Cardiac muscle cell (in vitro differentiated cells and primary cell): ENCODE measurements around the gene GRP. TPM values are rescaled to one million over a fixed set of nuclear protein-coding genes. Genes with fewer than 3 reads are reported as not detected.

Experiments
- DNase-seq, 2 donors: peaks; one replicate each; pipeline versions ENCODE4 v3.0.0 to v3.0.0-alpha.2; 2010 to 2017; ENCODE audit warnings: low read depth in 1 of 2, low spot score in 1 of 2
- H3K27ac ChIP-seq: fragments of 200-600 bp; sonication (generic); 2 replicates; pipeline ENCODE4 v1.5.1; 2016
- H3K27me3 ChIP-seq: fragments of 200-600 bp; sonication (generic); 2 replicates; pipeline ENCODE4 v1.6.0; 2016; ENCODE audit warnings: control low read depth
- H3K36me3 ChIP-seq: fragments of 200-600 bp; sonication (generic); 2 replicates; pipeline ENCODE4 v1.5.1; 2016; ENCODE audit warnings: control low read depth
- H3K4me1 ChIP-seq: fragments of 200-600 bp; sonication (generic); 2 replicates; pipeline ENCODE4 v1.8.1; 2017; ENCODE audit warnings: low read depth, mild to moderate bottlenecking, mixed run types
- H3K4me3 ChIP-seq: fragments of 200-600 bp; sonication (generic); 2 replicates; pipeline ENCODE4 v1.5.1; 2016; ENCODE audit warnings: mild to moderate bottlenecking
- H3K9me3 ChIP-seq: fragments of 200-600 bp; sonication (generic); 2 replicates; pipeline ENCODE4 v1.5.1; 2017; ENCODE audit warnings: low read depth, mild to moderate bottlenecking, control low read depth
- CTCF ChIP-seq: IDR thresholded peaks from 2 replicates; pipeline ENCODE4 v1.5.1; 2012; ENCODE audit warnings: low read depth, mild to moderate bottlenecking, low read length
- polyA plus RNA-seq: library from polyadenylated mRNA; unstranded; fragments of >200 nt; fragmentation: Nextera tagmentation; extraction: Ambion mirVana; gene quantifications from 2 replicates; pipeline ENCODE4 v1.2.1, GENCODE V29; 2016
- total RNA-seq: library from RNA; depleted of rRNA; stranded (reverse); fragments of >200 nt; gene quantifications from 2 replicates; pipeline ENCODE4 v1.2.3, GENCODE V29; 2016

The GRP gene
- total RNA-seq, result 0.42 and 1.2 TPM in 2 replicates
- not detected in 2 replicates for polyA plus RNA-seq

DNA sequence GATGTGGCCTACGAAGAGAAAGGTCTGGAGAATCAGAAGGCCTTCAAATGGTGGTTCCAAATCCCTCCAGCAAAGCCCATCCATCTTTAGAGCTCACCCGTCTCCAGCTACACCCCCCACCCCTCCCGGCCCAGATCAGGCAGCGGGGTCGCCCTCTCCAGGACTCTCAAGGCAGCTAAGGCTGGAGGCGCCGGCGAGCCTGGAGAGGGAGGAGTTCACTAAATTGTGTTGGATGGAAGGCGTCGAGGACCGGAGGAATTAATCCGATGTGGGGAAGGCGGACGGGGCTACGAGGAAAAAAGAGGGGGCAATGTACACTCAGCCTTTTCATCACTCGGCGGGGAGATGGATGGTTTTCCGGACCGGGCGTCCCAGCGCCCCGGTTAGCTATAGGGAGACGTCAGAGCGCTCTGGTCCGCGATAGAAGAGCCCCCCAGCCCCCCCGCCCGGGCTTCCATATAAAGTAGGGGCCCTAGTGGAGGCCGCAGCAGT, at the start of gene GRP:
TSS of gene GRP (plus strand) at position 487 of the 492 bp plus-strand sequence. CDS start 108 bp downstream, outside the sequence.
- Histone ChIP-seq H3K9me3 (no peaks in the 10 kb centered on the region), H3K4me1 (peaks cover 5% of the 10 kb centered on the region), H3K27ac (no peak within 1 kb of the TSS), H3K4me3 (peak within 1 kb of the TSS; percentile 19), H3K36me3 (no peaks in the 10 kb centered on the region), H3K27me3 (peaks cover 96% of the 10 kb centered on the region)
- TF ChIP-seq CTCF, result no peak
- peak in 1 of 2 donors; percentile 23 for DNase-seq

DNA sequence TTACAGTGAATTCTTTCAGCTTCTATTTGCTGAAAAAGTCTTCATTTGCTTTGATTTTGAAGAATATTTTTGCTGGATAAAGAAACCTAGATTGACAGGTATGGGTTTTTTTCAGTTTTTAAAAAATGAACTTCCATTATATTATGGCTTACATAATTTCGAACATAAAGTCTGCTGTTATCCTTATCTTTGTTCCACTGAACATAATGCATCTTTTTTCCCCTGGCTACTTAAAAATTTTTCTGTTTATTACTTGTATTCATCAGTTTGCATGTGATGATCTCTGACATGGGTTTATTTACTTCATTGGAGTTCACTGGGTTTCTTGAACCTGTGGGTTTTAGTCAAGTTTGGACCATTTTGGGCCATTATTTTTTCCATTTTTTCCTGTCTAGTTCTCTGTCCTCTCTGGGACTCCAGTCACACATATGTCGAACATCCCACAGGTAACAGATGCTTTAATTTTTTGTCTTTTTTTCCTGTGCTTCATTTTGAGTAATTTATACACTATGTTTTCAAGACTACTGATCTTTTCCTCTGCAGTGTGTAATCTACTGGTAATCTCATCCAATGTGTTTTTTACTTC, 47.2 kb upstream of the GRP start:
- no peaks in the 10 kb centered on the region for H3K36me3 ChIP-seq
- no peaks in the 10 kb centered on the region for H3K27me3 ChIP-seq
- no peak for TF ChIP-seq CTCF
- H3K27ac ChIP-seq, result no peak overlapping the region
- peaks cover 3% of the 10 kb centered on the region for H3K4me1 ChIP-seq
- no peaks in the 10 kb centered on the region for H3K9me3 ChIP-seq
- H3K4me3 ChIP-seq, result no peak overlapping the region
- peak in 1 of 2 donors; percentile 1 for DNase-seq

GRCh38 chr18:59177485-59177884, 42.5 kb upstream of the GRP start:
- no peak overlapping the region for H3K4me3 ChIP-seq
- no peak for TF ChIP-seq CTCF
- H3K9me3 ChIP-seq, result no peaks in the 10 kb centered on the region
- H3K27me3 ChIP-seq, result no peaks in the 10 kb centered on the region
- H3K36me3 ChIP-seq, result no peaks in the 10 kb centered on the region
- no peak for DNase-seq
- H3K27ac ChIP-seq, result no peak overlapping the region
- peaks cover 3% of the 10 kb centered on the region for H3K4me1 ChIP-seq

- peak in 1 of 2 donors; percentile 72 for DNase-seq
- no peaks in the 10 kb centered on the region for H3K36me3 ChIP-seq
- no peaks in the 10 kb centered on the region for H3K9me3 ChIP-seq
- no peak for TF ChIP-seq CTCF
- no peak overlapping the region for H3K27ac ChIP-seq
- H3K4me1 ChIP-seq, result peaks cover 3% of the 10 kb centered on the region
- H3K27me3 ChIP-seq, result no peaks in the 10 kb centered on the region
- no peak overlapping the region for H3K4me3 ChIP-seq
Observed at GRCh38 chr18:59180150-59180845, 39.7 kb upstream of the GRP start.

- H3K36me3 ChIP-seq, result no peaks in the 10 kb centered on the region
- no peak for TF ChIP-seq CTCF
- H3K9me3 ChIP-seq, result no peaks in the 10 kb centered on the region
- H3K27ac ChIP-seq, result no peak overlapping the region
- no peak for DNase-seq
- no peaks in the 10 kb centered on the region for H3K4me1 ChIP-seq
- no peak overlapping the region for H3K4me3 ChIP-seq
- H3K27me3 ChIP-seq, result no peaks in the 10 kb centered on the region
Observed at GRCh38 chr18:59182673-59183072, 37.3 kb upstream of the GRP start.
